PFSK-1 (cell line): ENCODE results near the gene MEGF6.

ENCODE experiments used
- FOXP2 ChIP-seq: optimal IDR thresholded peaks from 2 replicates; pipeline ENCODE3; 2011; ENCODE audit warnings: borderline replicate concordance, control low read depth, inconsistent platforms; ENCODE audit not compliant: insufficient read depth; ENCODE audit errors: extremely low read length, extremely low read depth
- POLR2AphosphoS5 ChIP-seq: IDR thresholded peaks from 2 replicates; pipeline ENCODE4 v1.6.1; 2012; ENCODE audit warnings: low read depth, mild to moderate bottlenecking, control low read depth, low read length, moderate library complexity
- REST ChIP-seq, 2 experiments: IDR thresholded peaks; 2 replicates each; pipeline versions ENCODE4 v1.6.1 to v1.8.0; 2011 to 2012; ENCODE audit warnings: low read depth in 2 of 2, low read length in 2 of 2, control low read depth in 1 of 2, inconsistent platforms in 1 of 2, mild to moderate bottlenecking in 1 of 2, moderate library complexity in 1 of 2; ENCODE audit not compliant: insufficient read depth in 1 of 2
- SIN3A ChIP-seq: IDR thresholded peaks from 2 replicates; pipeline ENCODE4 v1.6.1; 2012; ENCODE audit warnings: mild to moderate bottlenecking, low read length, moderate library complexity, borderline replicate concordance; ENCODE audit not compliant: insufficient read depth
- TAF1 ChIP-seq: IDR thresholded peaks from 2 replicates; pipeline ENCODE4 v1.6.1; 2012; ENCODE audit warnings: low read length, control low read depth, borderline replicate concordance; ENCODE audit not compliant: insufficient read depth

- TF ChIP-seq REST (IDR thresholded peaks at IDR 0.05; ENCODE audit: insufficient read depth in 1 of 2, low read depth in 2 of 2, low read length in 2 of 2) = no peak
- TF ChIP-seq POLR2AphosphoS5 = no peak
- no peak for TF ChIP-seq TAF1
- no peak for TF ChIP-seq FOXP2
- no peak for TF ChIP-seq SIN3A
These were observed 141.3 kb downstream of the MEGF6 start for GRCh38 chr1:3469849-3470649.
